Upper lobe of left lung (tissue), 4 donors: ENCODE measurements around the gene HIP1.
"Not testable (repeated sequence)": the region's sequence is repeated elsewhere in the genome, so short reads cannot be mapped to it uniquely, and the experiment has no call there.

ENCODE experiments used
- POLR2A ChIP-seq, 4 donors: fragments of 450-650 bp; IDR thresholded peaks; one replicate each; pipeline ENCODE4 v1.5.1; 2016 to 2017; ENCODE audit warnings: antibody characterized with exemption in 4 of 4, mild to moderate bottlenecking in 2 of 4
- POLR2AphosphoS5 ChIP-seq, 2 donors: sonication (generic); formaldehyde crosslinking; IDR thresholded peaks; one replicate each; pipeline ENCODE4 v1.5.1; 2017; ENCODE audit warnings: antibody characterized with exemption in 2 of 2
- TF ChIP-seq, protein P1 (sequence below), 6 experiments: fragments of 450-650 bp in 4 of 6; fragments of 200-600 bp in 2 of 6; sonication (generic) in 2 of 6; IDR thresholded peaks; one replicate each; pipeline ENCODE4 v1.5.1; 2016 to 2019; ENCODE audit warnings: antibody characterized with exemption in 6 of 6

DNA sequence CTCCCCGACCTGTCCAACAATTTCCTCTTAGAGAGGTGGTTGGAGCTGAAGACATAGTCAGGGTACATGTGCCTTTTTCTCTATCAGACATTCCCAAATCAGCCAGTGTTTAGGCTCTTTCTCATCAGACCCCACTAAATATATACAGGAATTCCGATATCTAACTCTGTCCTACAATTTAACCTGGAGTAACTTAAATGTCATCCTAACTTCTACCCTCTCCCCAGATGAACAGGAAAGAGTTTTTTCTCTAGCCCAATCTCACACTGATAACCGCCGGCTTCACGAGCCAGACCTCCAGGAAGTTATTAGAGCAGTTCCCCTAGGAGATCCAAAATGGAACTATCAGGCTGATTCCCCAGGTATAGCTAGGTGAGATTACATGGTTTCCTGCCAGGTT lies 44.3 kb upstream of the HIP1 start:
- TF ChIP-seq POLR2A, POLR2AphosphoS5 (IDR thresholded peaks at IDR 0.05): not testable (repeated sequence)
- TF ChIP-seq, protein P1, sequence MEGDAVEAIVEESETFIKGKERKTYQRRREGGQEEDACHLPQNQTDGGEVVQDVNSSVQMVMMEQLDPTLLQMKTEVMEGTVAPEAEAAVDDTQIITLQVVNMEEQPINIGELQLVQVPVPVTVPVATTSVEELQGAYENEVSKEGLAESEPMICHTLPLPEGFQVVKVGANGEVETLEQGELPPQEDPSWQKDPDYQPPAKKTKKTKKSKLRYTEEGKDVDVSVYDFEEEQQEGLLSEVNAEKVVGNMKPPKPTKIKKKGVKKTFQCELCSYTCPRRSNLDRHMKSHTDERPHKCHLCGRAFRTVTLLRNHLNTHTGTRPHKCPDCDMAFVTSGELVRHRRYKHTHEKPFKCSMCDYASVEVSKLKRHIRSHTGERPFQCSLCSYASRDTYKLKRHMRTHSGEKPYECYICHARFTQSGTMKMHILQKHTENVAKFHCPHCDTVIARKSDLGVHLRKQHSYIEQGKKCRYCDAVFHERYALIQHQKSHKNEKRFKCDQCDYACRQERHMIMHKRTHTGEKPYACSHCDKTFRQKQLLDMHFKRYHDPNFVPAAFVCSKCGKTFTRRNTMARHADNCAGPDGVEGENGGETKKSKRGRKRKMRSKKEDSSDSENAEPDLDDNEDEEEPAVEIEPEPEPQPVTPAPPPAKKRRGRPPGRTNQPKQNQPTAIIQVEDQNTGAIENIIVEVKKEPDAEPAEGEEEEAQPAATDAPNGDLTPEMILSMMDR (IDR thresholded peaks at IDR 0.05) = not testable (repeated sequence)
